GM15510 (cell line): ENCODE results near the gene MEIOSIN.

Experiments
- POLR2A ChIP-seq: IDR thresholded peaks from 3 replicates; pipeline ENCODE4 v1.6.1; 2011; ENCODE audit warnings: borderline replicate concordance; ENCODE audit not compliant: insufficient read length; ENCODE audit errors: extremely low read depth

MEIOSIN gene, protein sequence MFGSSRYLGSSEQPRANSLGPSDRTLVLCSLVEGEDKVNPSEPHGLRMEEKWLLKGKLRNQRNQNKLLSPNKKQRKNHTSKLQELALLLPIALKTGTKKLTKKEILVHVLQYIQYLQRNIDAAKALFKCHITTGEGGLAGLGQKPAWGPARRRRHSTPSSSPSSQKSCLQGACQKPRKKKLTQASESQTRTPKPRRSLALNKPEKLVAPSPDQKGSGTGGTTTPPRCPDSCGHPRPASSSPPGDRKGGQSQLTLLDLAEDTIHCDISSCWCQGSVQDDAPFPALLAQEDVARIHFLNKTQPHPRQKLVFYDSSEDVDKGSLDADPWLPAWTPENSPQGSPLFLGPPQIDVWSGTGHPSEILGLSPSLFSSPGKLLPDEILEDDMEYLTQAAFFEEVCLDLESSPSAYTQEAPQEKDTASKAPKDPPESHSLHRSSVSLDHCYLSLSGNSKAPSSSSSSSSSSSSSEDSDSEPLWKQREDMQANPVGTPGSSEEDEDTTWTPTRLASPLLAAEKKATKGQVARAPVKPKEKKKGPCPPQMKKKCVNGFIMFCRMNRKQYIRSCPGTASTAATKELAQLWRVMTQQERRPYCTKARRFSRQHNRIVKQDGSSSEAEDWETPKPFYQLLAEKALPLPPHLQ

GRCh38 chr19:45733160-45733810 lies at the start of gene MEIOSIN:
Gene MEIOSIN (plus strand): TSS chr19:45733439. CDS start chr19:45735377, 1,938 bp downstream.
- no peak for TF ChIP-seq POLR2A

- TF ChIP-seq POLR2A, result peak; percentile 13
These were observed 45.6 kb upstream of the MEIOSIN start for GRCh38 chr19:45687599-45687998.

DNA sequence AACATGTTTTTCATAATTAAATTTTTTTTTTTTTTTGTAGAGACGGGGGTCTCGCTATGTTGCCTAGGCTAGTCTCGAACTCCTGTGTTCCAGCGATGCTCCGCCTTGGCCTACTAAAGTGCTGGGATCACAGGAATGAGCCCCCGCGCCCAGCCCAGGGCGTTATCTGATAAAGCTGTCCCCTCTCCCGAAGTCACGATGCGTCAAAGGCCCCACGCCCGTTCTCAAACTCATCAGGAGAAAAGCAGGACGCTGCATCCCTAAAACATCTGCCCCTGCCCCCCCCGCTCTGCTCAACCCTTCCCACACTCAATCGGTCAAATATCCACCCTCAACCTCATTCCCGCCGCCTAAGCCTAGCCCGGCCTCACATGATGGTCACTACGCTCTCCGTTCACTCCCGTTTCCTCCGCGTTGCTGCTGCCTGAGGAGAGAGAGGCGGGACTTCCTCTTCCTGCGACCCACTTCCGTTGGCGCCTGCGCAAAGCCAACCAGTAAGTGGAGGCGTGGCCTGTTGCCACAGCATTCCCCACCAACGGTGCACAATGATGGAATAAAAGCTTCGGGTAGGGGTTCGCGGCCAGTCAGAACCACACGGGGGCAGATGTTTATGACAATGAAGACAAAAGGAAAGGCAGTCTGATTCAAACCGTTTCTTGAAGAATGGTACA lies 41.6 kb upstream of the MEIOSIN start, which contains the start of gene SNRPD2:
Gene SNRPD2 (minus strand): TSS at position 438 of the 671 bp plus-strand sequence. CDS start 65 bp downstream, at position 373.
- peak; percentile 97 for TF ChIP-seq POLR2A

DNA sequence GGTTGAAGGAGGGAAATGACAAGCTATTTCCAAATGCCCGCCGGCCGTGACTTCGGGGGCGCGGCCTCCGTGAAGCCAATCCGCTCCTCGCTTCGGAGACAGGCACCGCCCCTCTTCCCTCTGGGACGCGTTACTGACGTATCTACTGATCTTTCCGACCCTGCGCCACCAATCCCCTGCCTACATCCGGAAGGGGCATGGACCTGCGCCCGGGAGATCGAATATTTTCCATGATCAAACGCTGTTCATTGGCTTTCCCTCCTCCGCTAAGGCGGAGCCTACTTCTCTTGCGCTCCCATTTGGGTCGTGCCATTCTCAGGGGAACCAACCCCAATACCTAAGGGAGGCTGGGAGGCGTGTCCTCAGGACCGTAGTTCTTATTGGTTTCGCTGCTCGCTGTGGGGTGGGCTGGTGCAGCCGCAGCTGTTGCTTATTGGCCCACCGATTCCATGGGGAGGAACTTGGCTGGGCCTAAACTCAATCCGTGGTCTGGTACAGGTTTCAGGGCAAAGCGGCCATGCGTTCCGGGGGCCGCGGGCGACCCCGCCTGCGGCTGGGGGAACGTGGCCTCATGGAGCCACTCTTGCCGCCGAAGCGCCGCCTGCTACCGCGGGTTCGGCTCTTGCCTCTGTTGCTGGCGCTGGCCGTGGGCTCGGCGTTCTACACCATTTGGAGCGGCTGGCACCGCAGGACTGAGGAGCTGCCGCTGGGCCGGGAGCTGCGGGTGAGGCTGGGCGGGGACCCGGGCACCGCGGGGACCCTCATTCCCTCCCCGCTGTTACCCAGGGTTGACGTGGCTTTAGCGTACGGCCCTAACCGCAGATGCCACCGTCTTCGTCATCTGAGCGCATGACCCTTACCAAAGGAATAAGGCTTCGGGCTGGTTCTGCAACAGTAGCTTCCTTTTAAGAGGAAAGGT lies 40.8 kb upstream of the MEIOSIN start, which contains the start of gene QPCTL:
Gene QPCTL (plus strand): TSS at position 480 of the 919 bp plus-strand sequence. CDS start 38 bp downstream, at position 518.
- peak; percentile 94 for TF ChIP-seq POLR2A

DNA sequence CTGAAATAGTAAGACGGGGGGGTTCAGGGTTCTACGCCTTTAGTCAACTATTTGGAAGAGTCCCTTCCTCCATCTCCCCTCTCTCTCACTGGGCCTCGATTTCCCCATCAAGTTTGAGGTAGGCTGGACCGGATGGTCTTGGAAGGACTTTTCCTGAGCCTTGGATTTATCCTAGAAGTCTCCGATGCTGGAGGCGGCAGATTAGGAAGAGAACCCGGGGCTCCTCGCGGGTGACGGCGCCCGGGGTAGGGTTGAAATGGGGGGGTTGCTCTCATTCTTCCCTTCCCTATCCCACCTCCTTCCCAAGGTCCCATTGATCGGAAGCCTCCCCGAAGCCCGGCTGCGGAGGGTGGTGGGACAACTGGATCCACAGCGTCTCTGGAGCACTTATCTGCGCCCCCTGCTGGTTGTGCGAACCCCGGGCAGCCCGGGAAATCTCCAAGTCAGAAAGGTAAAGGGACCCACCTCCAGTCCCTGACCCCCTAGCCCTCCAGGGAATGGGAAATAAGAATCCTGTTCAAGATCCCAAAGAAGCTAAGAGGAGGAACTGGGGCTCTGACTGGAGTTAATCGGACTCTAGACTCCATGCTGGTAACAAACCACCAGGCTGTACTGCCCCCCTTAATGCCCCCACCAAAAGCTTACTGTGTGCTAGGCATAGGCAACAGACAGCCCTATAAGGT lies 40.0 kb upstream of the MEIOSIN start:
- no peak for TF ChIP-seq POLR2A

DNA sequence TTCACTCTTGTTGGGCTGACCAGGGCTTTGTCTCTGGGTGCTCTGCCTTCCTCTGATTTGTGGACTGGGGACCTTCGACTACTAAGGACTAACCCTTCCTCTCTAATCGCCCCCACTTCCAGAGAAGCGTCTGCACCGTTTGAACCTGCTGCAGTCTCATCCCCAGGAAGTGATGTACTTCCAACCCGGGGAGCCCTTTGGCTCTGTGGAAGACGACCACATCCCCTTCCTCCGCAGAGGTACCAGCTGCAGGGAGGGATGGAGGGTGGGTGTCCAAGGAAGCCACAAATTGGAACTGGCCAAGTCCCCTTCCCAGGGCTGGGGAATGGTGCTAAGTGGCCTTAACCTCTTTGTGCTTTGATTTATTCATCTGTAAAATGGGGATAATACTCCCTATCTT lies 31.6 kb upstream of the MEIOSIN start:
- TF ChIP-seq POLR2A, result no peak

DNA sequence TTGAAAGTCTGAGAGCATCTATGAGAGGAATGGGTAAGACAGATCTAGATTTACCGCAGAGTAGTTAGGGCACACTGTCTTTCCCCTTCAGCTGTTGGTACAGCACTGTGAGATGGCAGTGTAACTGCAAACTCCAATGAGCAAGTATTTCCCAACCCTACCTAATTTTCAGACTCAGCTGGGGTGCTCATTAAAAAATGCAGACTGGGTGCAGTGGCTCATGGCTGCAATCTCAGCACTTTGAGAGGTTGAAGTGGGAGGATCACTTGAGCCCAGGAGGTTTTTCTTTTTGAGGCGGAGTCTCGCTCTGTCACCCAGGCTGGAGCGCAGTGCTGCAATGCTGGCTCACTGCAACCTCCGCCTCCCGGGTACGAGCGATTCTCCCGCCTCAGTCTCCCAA lies 28.1 kb upstream of the MEIOSIN start:
- TF ChIP-seq POLR2A, result no peak

GRCh38 chr19:45705710-45706415 lies 27.4 kb upstream of the MEIOSIN start:
- no peak for TF ChIP-seq POLR2A

- TF ChIP-seq POLR2A, result no peak
These were observed 22.7 kb upstream of the MEIOSIN start for GRCh38 chr19:45710356-45711130.

DNA sequence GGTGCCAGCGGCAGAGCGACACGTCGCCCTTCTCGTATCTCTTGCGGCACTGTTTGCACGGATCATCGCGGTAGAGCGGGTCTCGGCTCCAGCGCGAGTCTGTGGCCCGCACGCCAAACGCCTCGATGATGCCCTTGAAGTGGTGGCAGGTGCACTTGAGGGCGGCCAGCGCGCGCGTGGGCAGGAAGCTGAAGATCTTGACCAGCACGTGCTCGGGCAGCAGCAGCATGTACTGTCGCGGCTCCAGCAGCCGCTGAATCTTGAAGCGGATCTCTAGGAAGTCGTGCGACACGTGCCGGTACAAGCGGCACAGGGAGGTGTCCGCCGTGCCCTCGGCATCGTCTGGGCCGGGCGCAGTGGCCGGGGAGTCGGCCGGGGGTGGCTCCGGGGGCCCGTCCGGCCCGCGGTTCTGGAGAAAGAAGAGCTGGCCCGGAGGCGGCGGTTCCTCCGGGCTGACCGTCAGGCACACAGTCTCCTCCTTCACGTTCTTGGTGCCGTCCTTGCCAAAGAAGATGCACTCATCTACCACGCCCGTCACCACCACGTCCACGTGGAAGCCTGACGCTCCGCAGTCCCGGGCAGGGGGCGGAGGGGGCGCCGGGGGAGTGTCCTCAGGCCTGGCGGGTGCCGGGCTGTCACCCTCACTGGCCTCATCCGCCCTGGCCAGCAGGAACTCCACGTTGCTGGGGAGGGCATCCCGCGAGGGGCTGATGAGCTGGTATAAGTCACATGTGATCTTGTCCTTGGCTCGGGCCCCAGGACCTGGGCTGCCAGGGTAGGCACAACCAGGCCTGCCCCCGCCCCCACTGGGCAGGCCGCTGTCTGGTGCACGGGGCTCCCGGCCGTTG lies 21.2 kb upstream of the MEIOSIN start:
- no peak for TF ChIP-seq POLR2A

- no peak for TF ChIP-seq POLR2A
These were observed 20.6 kb upstream of the MEIOSIN start for GRCh38 chr19:45712699-45713067.
